SK-N-SH (cell line): ENCODE results near the gene HDAC4. TPM values are rescaled to one million over a fixed set of nuclear protein-coding genes. Genes with fewer than 3 reads are reported as not detected.

ENCODE experiments used
- CTCF ChIA-PET: fragments of 300-600, 350-600 bp; formaldehyde crosslinking; extraction: SDS; loops from one replicate; lab custom pipeline; 2021; lab: Yijun Ruan, JAX
- POLR2A ChIA-PET: fragments of 350-600 bp; sonication (Branson Sonifier 250); formaldehyde crosslinking; extraction: SDS; loops from one replicate; lab custom pipeline; 2020; ENCODE audit warnings: antibody characterized with exemption, inconsistent platforms; lab: Yijun Ruan, JAX
- DNase-seq: peaks from one replicate; pipeline ENCODE4 v3.0.0; 2012
- H2AFZ ChIP-seq: fragments of 200-600 bp; sonication (generic); 2 replicates; pipeline ENCODE4 v1.8.1; 2016; ENCODE audit warnings: antibody characterized with exemption, mild to moderate bottlenecking, low read depth
- H3F3A ChIP-seq: fragments of 200-600 bp; sonication (generic); replicated peaks from 2 replicates; pipeline ENCODE3; 2016; ENCODE audit warnings: antibody characterized with exemption, mild to moderate bottlenecking; ENCODE audit not compliant: insufficient read depth
- H3K27ac ChIP-seq, 2 experiments: fragments of 200-500 bp in 1 of 2; fragments of 200-600 bp in 1 of 2; sonication (Bioruptor generic) in 1 of 2; sonication (generic), shearing (Covaris generic) in 1 of 2; 2 replicates each; pipeline versions ENCODE4 v1.5.1 to v1.6.1; 2014 to 2016; ENCODE audit warnings: low read depth in 2 of 2, inconsistent platforms in 1 of 2, low read length in 1 of 2, mild to moderate bottlenecking in 1 of 2, mixed read lengths in 1 of 2
- H3K27me3 ChIP-seq: fragments of 200-600 bp; sonication (generic), shearing (Covaris generic); 2 replicates; pipeline ENCODE4 v1.6.1; 2016; ENCODE audit warnings: mixed run types; ENCODE audit not compliant: insufficient read depth
- H3K36me3 ChIP-seq, 2 experiments: fragments of 200-500 bp in 1 of 2; fragments of 200-600 bp in 1 of 2; sonication (Bioruptor generic) in 1 of 2; sonication (generic) in 1 of 2; replicated peaks in 1 of 2; 2 replicates each; pipeline versions ENCODE3 to v1.5.1; 2014 to 2016; ENCODE audit warnings: low read length in 1 of 2, mild to moderate bottlenecking in 1 of 2; ENCODE audit not compliant: insufficient read depth in 2 of 2, control insufficient read depth in 1 of 2
- H3K4me1 ChIP-seq, 2 experiments: fragments of 200-500 bp in 1 of 2; fragments of 200-600 bp in 1 of 2; sonication (Bioruptor generic) in 1 of 2; sonication (generic), shearing (Covaris generic) in 1 of 2; 2 replicates each; pipeline versions ENCODE4 v1.5.1 to v1.6.1; 2014 to 2016; ENCODE audit warnings: low read depth in 1 of 2, low read length in 1 of 2, mixed run types in 1 of 2; ENCODE audit not compliant: insufficient read depth in 2 of 2, control insufficient read depth in 1 of 2
- H3K4me2 ChIP-seq: fragments of 200-600 bp; sonication (generic), shearing (Covaris generic); 2 replicates; pipeline ENCODE4 v1.6.1; 2017; ENCODE audit warnings: mixed run types
- H3K4me3 ChIP-seq, 2 experiments: fragments of 200-500 bp in 1 of 2; fragments of 200-600 bp in 1 of 2; sonication (Bioruptor generic) in 1 of 2; sonication (generic), shearing (Covaris generic) in 1 of 2; 2 replicates each; pipeline versions ENCODE4 v1.5.1 to v1.8.1; 2014 to 2016; ENCODE audit warnings: low read depth in 2 of 2, inconsistent platforms in 1 of 2, low read length in 1 of 2, mild to moderate bottlenecking in 1 of 2, mixed read lengths in 1 of 2, moderate library complexity in 1 of 2
- H3K79me2 ChIP-seq: fragments of 200-600 bp; sonication (generic); 2 replicates; pipeline ENCODE4 v1.8.1; 2017; ENCODE audit warnings: mild to moderate bottlenecking; ENCODE audit not compliant: insufficient read depth
- H3K9ac ChIP-seq: fragments of 200-600 bp; sonication (generic); 2 replicates; pipeline ENCODE4 v1.6.1; 2017; ENCODE audit warnings: mixed run types
- H3K9me2 ChIP-seq: fragments of 200-600 bp; sonication (generic); 2 replicates; pipeline ENCODE4 v1.6.1; 2017; ENCODE audit warnings: mixed run types
- H3K9me3 ChIP-seq: fragments of 200-600 bp; sonication (generic); 2 replicates; pipeline ENCODE4 v1.6.1; 2017; ENCODE audit warnings: mixed run types, mild to moderate bottlenecking, moderate library complexity
- H4K20me1 ChIP-seq: fragments of 200-600 bp; sonication (generic); 2 replicates; pipeline ENCODE4 v1.6.1; 2017; ENCODE audit warnings: mild to moderate bottlenecking, mixed run types; ENCODE audit not compliant: insufficient read depth
- EP300 ChIP-seq, 2 experiments: IDR thresholded peaks; 2 replicates each; pipeline versions ENCODE4 v1.4.0 to v1.6.1; 2012; ENCODE audit warnings: borderline replicate concordance in 1 of 2, low read depth in 1 of 2, low read length in 1 of 2
- FOXJ3 ChIP-seq: sonication (generic); formaldehyde crosslinking; IDR thresholded peaks from 2 replicates; pipeline ENCODE4 v1.5.1; 2020; ENCODE audit warnings: mild to moderate bottlenecking, missing genetic modification reagents
- NFIC ChIP-seq: IDR thresholded peaks from 2 replicates; pipeline ENCODE4 v1.4.0; 2012; ENCODE audit warnings: borderline replicate concordance
- NRF1 ChIP-seq: IDR thresholded peaks from 2 replicates; pipeline ENCODE4 v1.6.1; 2012; ENCODE audit warnings: low read depth, mild to moderate bottlenecking, low read length
- PBX3 ChIP-seq: IDR thresholded peaks from 2 replicates; pipeline ENCODE4; 2012
- POLR2AphosphoS5 ChIP-seq: IDR thresholded peaks from 2 replicates; pipeline ENCODE4 v1.6.1; 2012; ENCODE audit warnings: low read depth, low read length
- RAD21 ChIP-seq: IDR thresholded peaks from 2 replicates; pipeline ENCODE4 v1.6.1; 2012; ENCODE audit warnings: mild to moderate bottlenecking, low read length
- RCOR1 ChIP-seq: fragments of 150-350 bp; IDR thresholded peaks from 2 replicates; pipeline ENCODE4 v1.6.1; 2017; ENCODE audit warnings: antibody characterized with exemption, low read length
- REST ChIP-seq: IDR thresholded peaks from 2 replicates; pipeline ENCODE4 v1.6.1; 2012; ENCODE audit warnings: mild to moderate bottlenecking, low read depth, low read length, moderate library complexity
- RFX5 ChIP-seq: IDR thresholded peaks from 2 replicates; pipeline ENCODE4 v1.6.1; 2012; ENCODE audit warnings: mild to moderate bottlenecking, improper control_type of control experiment, low read length
- SIN3A ChIP-seq: IDR thresholded peaks from 2 replicates; pipeline ENCODE4 v1.6.1; 2012; ENCODE audit warnings: low read depth, mild to moderate bottlenecking, low read length, moderate library complexity, borderline replicate concordance
- SMC3 ChIP-seq: IDR thresholded peaks from 2 replicates; pipeline ENCODE4 v1.6.1; 2012; ENCODE audit warnings: low read depth, low read length, improper control_type of control experiment
- TCF12 ChIP-seq: IDR thresholded peaks from 2 replicates; pipeline ENCODE4 v1.4.0; 2012
- USF1 ChIP-seq: IDR thresholded peaks from 2 replicates; pipeline ENCODE4 v1.4.0; 2012; ENCODE audit warnings: low read depth, borderline replicate concordance
- ZBTB33 ChIP-seq: IDR thresholded peaks from 2 replicates; pipeline ENCODE4 v1.4.0; 2012; ENCODE audit warnings: low read depth, borderline replicate concordance
- WGBS: methylation state at CpG from one replicate; pipeline ENCODE4 v1.1.6; 2017; ENCODE audit warnings: low lambda C conversion rate; 5-methylcytosine and 5-hydroxymethylcytosine counted together
- polyA plus RNA-seq, 3 experiments: library from polyadenylated mRNA; depleted of rRNA; stranded (reverse); fragments of >200 nt; gene quantifications; 2 replicates each; pipeline ENCODE4 v1.2.3, GENCODE V29; 2012
- TF ChIP-seq, protein P1 (sequence below): fragments of 200-600 bp; sonication (generic); IDR thresholded peaks from 2 replicates; pipeline ENCODE4 v1.6.1; 2017; ENCODE audit warnings: antibody characterized with exemption, mild to moderate bottlenecking, moderate library complexity
- TF ChIP-seq, protein P2 (sequence below): IDR thresholded peaks from 2 replicates; pipeline ENCODE4 v1.4.0; 2012; ENCODE audit warnings: low read depth

HDAC4 gene
- polyA plus RNA-seq, 1 of the 3 experiments (the other 2 are of a cell fraction): 5.5 TPM

DNA sequence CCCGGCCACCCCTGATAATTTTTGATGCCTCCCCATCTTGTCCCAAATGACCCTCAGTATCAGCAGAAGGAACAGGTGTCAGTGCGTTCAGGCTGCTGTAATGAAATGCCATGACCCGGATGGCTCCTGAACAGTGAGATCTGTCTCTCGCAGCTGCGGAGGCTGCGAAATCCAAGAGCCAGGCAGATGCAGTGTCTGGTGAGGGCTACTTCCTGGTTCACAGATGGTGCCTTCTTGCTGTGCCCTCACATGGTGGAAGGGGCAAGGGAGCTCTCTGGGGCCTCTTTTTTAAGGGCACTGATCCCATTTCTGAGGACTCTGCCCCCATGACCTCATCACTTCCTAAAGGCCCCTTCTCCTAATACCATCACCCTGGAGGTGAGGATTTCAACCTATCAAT lies 400.7 kb downstream of the HDAC4 start:
- WGBS: 65% methylated on average over 6 of the region's 6 CpGs
- no peak overlapping the region for H3K4me2 ChIP-seq
- ChIA-PET POLR2A (no interaction called here), CTCF (no interaction called here)
- H3K36me3 ChIP-seq: no peaks in the 10 kb centered on the region
- no peaks in the 10 kb centered on the region for H3K9me3 ChIP-seq
- no peaks in the 10 kb centered on the region for H3F3A ChIP-seq
- no peaks in the 10 kb centered on the region for H3K27me3 ChIP-seq
- H3K9me2 ChIP-seq: no peaks in the 10 kb centered on the region
- H3K4me3 ChIP-seq: no peak overlapping the region
- DNase-seq: peak; percentile 4
- H2AFZ ChIP-seq: no peak overlapping the region
- no peaks in the 10 kb centered on the region for H4K20me1 ChIP-seq
- no peak overlapping the region for H3K9ac ChIP-seq
- H3K79me2 ChIP-seq: no peaks in the 10 kb centered on the region
- TF ChIP-seq EP300 (IDR thresholded peaks at IDR 0.05; ENCODE audit: borderline replicate concordance in 1 of 2, low read depth in 1 of 2, low read length in 1 of 2) (no peak), ZBTB33 (no peak), PBX3 (no peak), SMC3 (no peak), SIN3A (no peak), REST (no peak), RCOR1 (no peak), USF1 (no peak), FOXJ3 (CRISPR knock-in tag) (no peak), TCF12 (no peak), NFIC (no peak), NRF1 (no peak), POLR2AphosphoS5 (no peak), RFX5 (no peak), RAD21 (no peak)
- TF ChIP-seq, protein P1, sequence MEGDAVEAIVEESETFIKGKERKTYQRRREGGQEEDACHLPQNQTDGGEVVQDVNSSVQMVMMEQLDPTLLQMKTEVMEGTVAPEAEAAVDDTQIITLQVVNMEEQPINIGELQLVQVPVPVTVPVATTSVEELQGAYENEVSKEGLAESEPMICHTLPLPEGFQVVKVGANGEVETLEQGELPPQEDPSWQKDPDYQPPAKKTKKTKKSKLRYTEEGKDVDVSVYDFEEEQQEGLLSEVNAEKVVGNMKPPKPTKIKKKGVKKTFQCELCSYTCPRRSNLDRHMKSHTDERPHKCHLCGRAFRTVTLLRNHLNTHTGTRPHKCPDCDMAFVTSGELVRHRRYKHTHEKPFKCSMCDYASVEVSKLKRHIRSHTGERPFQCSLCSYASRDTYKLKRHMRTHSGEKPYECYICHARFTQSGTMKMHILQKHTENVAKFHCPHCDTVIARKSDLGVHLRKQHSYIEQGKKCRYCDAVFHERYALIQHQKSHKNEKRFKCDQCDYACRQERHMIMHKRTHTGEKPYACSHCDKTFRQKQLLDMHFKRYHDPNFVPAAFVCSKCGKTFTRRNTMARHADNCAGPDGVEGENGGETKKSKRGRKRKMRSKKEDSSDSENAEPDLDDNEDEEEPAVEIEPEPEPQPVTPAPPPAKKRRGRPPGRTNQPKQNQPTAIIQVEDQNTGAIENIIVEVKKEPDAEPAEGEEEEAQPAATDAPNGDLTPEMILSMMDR: no peak
- TF ChIP-seq, protein P2, sequence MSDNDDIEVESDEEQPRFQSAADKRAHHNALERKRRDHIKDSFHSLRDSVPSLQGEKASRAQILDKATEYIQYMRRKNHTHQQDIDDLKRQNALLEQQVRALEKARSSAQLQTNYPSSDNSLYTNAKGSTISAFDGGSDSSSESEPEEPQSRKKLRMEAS: no peak
- H3K27ac ChIP-seq: no peak overlapping the region
- H3K4me1 ChIP-seq: peaks cover 0 to 13% of the 10 kb centered on the region in 2 experiments; a peak in 1 of 4 replicates
